Activated naive CD8-positive, alpha-beta T cell treated with anti-CD3 and anti-CD28 coated beads, Interleukin-2, amount 50 U/mL, for 24 hours (primary cell): ENCODE data around the gene NEGR1.

Experiments used
- ATAC-seq: fragments of 150-1000 bp; cut with Tn5 transposase; one replicate; pipeline ENCODE4 v1.10.0; 2021
- DNase-seq: peaks from one replicate; pipeline ENCODE4 v3.0.0; 2021
- H3K27ac Mint-ChIP-seq: one replicate; pipeline ENCODE4 v1.8.0; 2021; ENCODE audit warnings: mild to moderate bottlenecking, mixed read lengths
- H3K27me3 Mint-ChIP-seq: one replicate; pipeline ENCODE4 v1.8.0; 2021; ENCODE audit warnings: mixed read lengths
- H3K36me3 Mint-ChIP-seq: one replicate; pipeline ENCODE4 v1.8.0; 2021; ENCODE audit warnings: low read depth, mixed read lengths
- H3K4me1 Mint-ChIP-seq: one replicate; pipeline ENCODE4 v1.8.0; 2021; ENCODE audit warnings: mixed read lengths
- H3K4me3 Mint-ChIP-seq: one replicate; pipeline ENCODE4 v1.8.0; 2021; ENCODE audit warnings: mild to moderate bottlenecking, moderate library complexity, mixed read lengths
- H3K9me3 Mint-ChIP-seq: one replicate; pipeline ENCODE4 v1.8.0; 2021; ENCODE audit warnings: mixed read lengths

The NEGR1 gene

DNA sequence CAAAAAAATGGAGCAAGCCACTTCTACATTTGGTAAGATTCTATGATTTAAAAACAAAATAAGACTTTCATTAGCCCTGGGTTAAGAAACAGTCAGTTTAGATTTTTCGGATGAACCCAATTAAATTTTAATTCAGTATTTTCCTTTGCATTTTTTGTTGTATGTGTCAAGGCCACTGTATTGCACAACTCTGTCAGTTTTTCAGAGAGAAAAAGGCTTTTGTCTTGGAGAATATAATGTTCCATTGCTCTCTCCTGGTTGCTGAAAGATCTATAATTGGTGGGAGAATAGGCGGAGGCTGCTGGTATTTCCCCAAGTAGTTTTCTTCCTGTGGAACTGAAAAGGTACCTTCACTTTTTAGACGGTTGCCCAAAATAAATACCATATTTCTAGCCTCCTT lies 84.6 kb downstream of the NEGR1 start:
- no peaks in the 10 kb centered on the region for H3K9me3 Mint-ChIP-seq
- DNase-seq (no peak), ATAC-seq (no peak)
- no peaks in the 10 kb centered on the region for H3K36me3 Mint-ChIP-seq
- no peak overlapping the region for H3K4me3 Mint-ChIP-seq
- H3K27ac Mint-ChIP-seq = no peak overlapping the region
- H3K4me1 Mint-ChIP-seq = no peaks in the 10 kb centered on the region
- no peaks in the 10 kb centered on the region for H3K27me3 Mint-ChIP-seq

DNA sequence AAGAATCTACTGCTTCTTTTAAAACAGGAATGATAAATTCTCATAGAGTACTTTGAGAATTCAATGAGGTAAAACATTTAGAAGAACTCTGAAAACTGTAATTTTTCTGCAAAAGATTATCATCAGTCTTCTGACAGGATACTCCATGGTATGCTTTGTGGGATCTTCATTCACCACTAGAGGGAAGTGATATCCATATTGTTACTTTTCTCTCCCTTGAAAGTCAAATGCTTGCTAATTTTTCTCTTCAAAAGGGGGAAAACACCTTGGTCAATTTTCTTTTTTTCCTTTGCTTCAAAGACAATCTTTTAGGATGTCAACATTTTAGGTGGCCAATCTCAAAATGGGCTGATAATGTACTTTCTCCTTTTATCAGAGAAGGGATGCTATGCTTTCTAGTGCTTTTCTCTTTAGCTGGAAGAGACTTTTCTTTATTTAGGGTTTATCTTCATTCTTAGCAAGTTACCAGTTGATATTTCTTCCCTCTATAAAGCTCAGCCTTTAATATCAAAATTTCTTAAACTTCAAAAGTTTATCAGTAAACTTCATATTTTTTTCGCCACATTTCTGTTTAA lies 95.5 kb downstream of the NEGR1 start:
- Mint-ChIP-seq H3K27me3 (no peaks in the 10 kb centered on the region), H3K27ac (no peak overlapping the region), H3K36me3 (no peaks in the 10 kb centered on the region), H3K4me3 (no peak overlapping the region), H3K9me3 (no peaks in the 10 kb centered on the region), H3K4me1 (no peaks in the 10 kb centered on the region)
- ATAC-seq (no peak), DNase-seq (no peak)

DNA sequence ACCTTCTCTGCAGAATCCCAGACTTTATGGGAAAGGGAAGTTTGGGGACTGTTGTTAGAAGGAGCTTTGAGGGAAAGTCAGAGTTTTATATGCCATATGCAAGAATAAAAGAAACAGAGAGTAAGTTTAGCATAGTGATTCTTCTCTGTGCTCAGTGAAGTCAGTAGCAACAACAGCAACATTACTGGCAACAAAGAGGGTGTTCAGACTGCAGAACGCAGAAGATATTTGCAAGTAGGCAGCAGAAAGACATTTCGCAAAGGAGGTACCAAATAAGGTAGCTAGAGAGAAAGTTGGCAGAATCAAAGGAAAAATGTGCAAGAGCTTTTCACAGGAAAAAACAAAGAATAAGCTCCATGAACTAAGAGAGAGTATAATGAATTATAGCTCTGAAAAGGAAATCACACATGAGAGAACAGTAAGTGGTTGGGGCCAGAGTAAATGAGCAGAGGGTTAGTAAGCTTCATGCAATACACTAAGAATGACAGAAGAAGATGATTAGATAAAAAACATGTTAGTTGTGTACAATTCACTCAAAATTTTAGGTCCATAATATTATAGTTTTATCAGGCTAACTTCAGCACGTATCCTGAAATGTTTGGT lies 98.1 kb downstream of the NEGR1 start:
- DNase-seq = no peak
- Mint-ChIP-seq H3K9me3 (no peaks in the 10 kb centered on the region), H3K27me3 (no peaks in the 10 kb centered on the region), H3K4me1 (no peaks in the 10 kb centered on the region), H3K36me3 (no peaks in the 10 kb centered on the region), H3K27ac (no peak overlapping the region), H3K4me3 (no peak overlapping the region)
- ATAC-seq = no peak

DNA sequence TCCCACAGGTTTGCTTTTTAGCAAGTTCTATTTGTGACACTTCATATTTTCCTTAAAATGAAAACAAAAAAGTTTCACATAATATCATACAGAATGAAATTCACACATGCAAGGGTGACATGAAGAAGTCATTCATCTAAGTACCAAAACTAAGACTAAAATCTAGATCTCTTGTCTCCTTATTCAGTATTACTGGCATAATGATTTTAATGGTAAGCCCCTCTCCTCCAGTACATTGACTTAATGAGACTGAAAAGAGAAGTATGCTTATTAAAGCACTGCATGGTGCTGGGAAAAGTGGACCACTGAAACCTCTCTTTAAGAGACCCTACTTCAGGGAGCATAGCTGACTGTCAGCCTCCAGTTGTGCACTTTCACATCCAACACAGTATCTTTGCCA lies 99.5 kb downstream of the NEGR1 start:
- H3K9me3 Mint-ChIP-seq = no peaks in the 10 kb centered on the region
- ATAC-seq = no peak
- no peaks in the 10 kb centered on the region for H3K4me1 Mint-ChIP-seq
- no peak overlapping the region for H3K27ac Mint-ChIP-seq
- no peak overlapping the region for H3K4me3 Mint-ChIP-seq
- no peaks in the 10 kb centered on the region for H3K36me3 Mint-ChIP-seq
- no peak for DNase-seq
- H3K27me3 Mint-ChIP-seq = no peaks in the 10 kb centered on the region

DNA sequence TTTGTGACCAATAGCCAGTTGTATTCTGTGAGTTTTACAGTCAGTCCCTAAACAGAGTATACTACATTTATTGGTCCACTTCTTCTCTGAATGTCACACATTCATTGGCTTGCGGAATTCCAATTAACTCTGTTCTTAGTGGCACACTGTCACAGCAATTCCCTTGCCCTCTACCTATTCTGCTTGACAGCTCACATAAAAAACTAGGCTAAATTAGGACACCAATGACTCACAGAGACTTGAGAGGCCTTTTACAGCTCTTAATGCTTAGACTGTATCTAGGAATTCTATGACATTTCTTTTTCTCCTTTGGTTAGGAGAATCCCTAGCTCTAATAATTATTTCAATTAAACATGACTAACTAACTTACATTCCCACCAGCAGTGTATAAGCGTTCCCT lies 104.1 kb downstream of the NEGR1 start:
- Mint-ChIP-seq H3K27ac (no peak overlapping the region), H3K4me1 (no peaks in the 10 kb centered on the region), H3K27me3 (no peaks in the 10 kb centered on the region), H3K4me3 (no peak overlapping the region), H3K9me3 (no peaks in the 10 kb centered on the region), H3K36me3 (no peaks in the 10 kb centered on the region)
- DNase-seq (no peak), ATAC-seq (no peak)

DNA sequence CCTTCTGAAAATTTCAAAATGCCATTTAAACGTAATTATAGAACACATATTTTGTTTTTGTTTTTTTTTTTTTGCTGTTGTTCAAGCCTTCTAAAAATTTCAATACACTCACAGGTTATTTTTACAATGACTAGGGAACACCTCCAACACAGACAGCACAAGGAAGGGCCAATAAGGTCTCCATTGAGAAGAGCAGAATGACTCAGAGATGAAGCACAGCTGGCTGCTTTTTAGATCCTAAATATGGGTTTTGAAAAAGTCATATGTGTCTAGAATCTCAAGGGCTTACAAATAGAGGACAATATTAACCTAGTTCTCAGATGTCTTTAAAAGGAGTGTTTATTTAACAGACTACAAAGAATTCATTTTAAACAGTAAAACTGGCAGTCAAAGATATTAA lies 104.6 kb downstream of the NEGR1 start:
- no peaks in the 10 kb centered on the region for H3K4me1 Mint-ChIP-seq
- no peaks in the 10 kb centered on the region for H3K27me3 Mint-ChIP-seq
- no peak for DNase-seq
- H3K9me3 Mint-ChIP-seq = no peaks in the 10 kb centered on the region
- H3K36me3 Mint-ChIP-seq = no peaks in the 10 kb centered on the region
- no peak overlapping the region for H3K4me3 Mint-ChIP-seq
- no peak for ATAC-seq
- H3K27ac Mint-ChIP-seq = no peak overlapping the region

DNA sequence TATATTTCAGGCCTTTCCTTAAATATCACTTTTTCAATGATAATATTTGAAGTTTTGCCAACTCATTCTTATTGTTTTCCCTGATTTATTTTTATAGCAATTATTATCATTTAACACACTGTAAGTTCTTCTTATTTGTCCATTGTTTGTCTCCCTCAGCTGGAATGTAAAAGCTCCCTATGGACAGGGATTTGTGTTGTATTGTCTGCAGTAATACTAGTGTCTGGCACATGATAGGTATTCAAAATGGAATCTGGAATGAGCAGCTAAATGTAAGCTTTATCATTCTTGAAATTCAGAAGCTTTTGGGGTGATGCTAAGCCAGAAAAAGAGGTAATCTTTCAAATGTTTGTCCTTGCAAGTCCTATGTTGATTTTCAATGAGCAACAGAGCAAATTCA lies 112.1 kb downstream of the NEGR1 start:
- Mint-ChIP-seq H3K9me3 (no peaks in the 10 kb centered on the region), H3K4me3 (no peak overlapping the region), H3K27me3 (no peaks in the 10 kb centered on the region), H3K27ac (no peak overlapping the region), H3K4me1 (no peaks in the 10 kb centered on the region), H3K36me3 (no peaks in the 10 kb centered on the region)
- ATAC-seq (no peak), DNase-seq (no peak)

DNA sequence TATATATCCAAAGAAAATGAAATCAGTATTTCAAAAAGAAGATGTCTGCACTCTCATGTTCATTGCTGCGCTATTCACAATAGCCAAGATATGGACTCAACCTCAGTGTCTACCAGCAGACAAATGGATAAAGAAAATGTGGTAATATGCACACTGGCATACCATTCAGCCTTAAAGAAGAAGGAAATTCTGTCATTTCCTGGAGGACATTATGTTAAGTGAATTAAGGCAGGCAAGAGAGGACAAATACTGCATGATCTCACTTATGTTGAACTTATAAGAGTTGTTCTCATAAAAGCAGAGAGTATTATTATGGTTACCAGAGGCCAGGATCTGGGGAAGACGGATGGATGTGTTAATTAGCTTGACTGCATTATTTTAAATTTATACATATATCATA lies 115.9 kb downstream of the NEGR1 start:
- DNase-seq (no peak), ATAC-seq (no peak)
- H3K9me3 Mint-ChIP-seq = no peaks in the 10 kb centered on the region
- no peak overlapping the region for H3K4me3 Mint-ChIP-seq
- no peaks in the 10 kb centered on the region for H3K27me3 Mint-ChIP-seq
- H3K4me1 Mint-ChIP-seq = no peaks in the 10 kb centered on the region
- H3K27ac Mint-ChIP-seq = no peak overlapping the region
- H3K36me3 Mint-ChIP-seq = no peaks in the 10 kb centered on the region

DNA sequence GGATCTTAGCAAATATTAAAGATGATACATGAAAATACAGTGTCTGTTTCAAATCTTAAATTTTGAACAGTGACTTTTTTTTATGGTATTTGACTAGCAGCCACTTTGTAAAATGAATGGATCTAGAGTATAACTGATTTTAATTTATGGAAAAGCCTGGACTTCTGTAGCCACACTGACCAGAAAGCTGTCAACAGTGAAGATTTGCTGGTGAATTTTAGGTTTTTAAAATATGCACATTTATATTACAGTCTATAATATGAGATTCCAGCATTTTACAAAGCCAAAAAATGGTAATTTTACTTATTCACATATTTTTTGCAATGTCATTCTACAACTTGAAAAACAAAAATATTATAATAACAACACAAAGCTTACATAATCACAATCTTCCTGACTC lies 131.8 kb downstream of the NEGR1 start:
- H3K9me3 Mint-ChIP-seq = no peaks in the 10 kb centered on the region
- H3K4me1 Mint-ChIP-seq = no peaks in the 10 kb centered on the region
- no peak overlapping the region for H3K27ac Mint-ChIP-seq
- DNase-seq (no peak), ATAC-seq (no peak)
- no peaks in the 10 kb centered on the region for H3K27me3 Mint-ChIP-seq
- no peak overlapping the region for H3K4me3 Mint-ChIP-seq
- no peaks in the 10 kb centered on the region for H3K36me3 Mint-ChIP-seq

DNA sequence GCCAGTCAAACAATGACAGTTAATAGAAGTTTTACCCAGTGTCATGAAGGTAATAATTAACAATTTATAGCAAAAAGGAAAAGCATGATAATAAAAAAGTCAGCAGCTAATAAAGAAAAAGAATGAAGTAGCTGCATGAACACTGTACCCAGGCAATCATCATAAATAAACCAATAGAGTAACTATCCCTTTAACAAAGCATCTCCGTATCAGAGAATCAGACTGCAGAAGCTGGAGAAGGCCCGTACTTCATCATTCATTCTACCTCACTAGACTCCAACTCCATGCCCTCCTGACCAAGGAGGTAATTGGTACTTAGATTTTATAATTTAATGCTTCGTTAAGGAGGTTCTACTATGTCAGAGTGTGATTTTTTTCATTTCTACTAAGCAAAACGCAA lies 140.5 kb downstream of the NEGR1 start:
- no peaks in the 10 kb centered on the region for H3K9me3 Mint-ChIP-seq
- no peaks in the 10 kb centered on the region for H3K4me1 Mint-ChIP-seq
- ATAC-seq (no peak), DNase-seq (no peak)
- H3K36me3 Mint-ChIP-seq = no peaks in the 10 kb centered on the region
- no peak overlapping the region for H3K27ac Mint-ChIP-seq
- no peak overlapping the region for H3K4me3 Mint-ChIP-seq
- no peaks in the 10 kb centered on the region for H3K27me3 Mint-ChIP-seq

DNA sequence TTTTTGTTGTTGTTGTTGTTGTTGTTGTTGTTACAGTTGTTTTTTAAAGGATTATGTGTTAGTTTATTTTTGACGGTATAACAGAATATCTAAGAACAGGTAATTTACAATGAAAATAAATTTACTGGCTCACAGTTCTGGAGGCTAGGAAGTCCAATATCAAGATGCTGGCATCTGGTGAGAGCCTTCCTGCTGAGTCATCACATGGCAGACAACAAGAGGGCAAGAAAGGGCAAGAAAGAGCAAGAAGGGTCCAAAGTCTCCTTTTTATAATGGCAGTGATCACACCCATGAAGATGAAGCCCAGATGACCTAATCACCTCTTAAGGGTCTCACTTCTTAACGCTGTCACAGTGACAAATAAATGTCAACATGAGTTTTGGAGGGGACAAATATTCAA lies 142.1 kb downstream of the NEGR1 start:
- Mint-ChIP-seq H3K4me1 (no peaks in the 10 kb centered on the region), H3K27me3 (no peaks in the 10 kb centered on the region), H3K36me3 (no peaks in the 10 kb centered on the region), H3K4me3 (no peak overlapping the region), H3K9me3 (no peaks in the 10 kb centered on the region), H3K27ac (no peak overlapping the region)
- ATAC-seq (no peak), DNase-seq (no peak)

DNA sequence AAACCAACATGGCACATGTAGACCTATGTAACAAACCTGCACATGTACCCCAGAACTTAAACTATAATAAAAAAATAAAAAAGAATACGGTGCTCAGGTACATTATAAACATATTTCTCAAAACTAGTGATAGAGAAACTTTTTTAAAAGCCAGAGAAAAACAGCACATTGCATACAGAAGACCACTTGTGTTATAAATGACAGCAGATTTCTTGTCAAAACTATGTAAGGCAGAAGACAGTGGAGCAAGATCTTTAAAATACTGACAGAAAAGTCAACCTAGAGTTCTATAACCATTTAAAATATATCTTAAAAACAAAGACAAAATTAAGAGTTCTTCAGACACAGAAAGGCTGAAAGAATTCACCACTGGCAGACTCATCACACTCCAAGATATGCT lies 144.7 kb downstream of the NEGR1 start:
- H3K36me3 Mint-ChIP-seq = no peaks in the 10 kb centered on the region
- DNase-seq (no peak), ATAC-seq (no peak)
- H3K4me1 Mint-ChIP-seq = no peaks in the 10 kb centered on the region
- H3K4me3 Mint-ChIP-seq = no peak overlapping the region
- H3K27me3 Mint-ChIP-seq = no peaks in the 10 kb centered on the region
- no peak overlapping the region for H3K27ac Mint-ChIP-seq
- no peaks in the 10 kb centered on the region for H3K9me3 Mint-ChIP-seq

DNA sequence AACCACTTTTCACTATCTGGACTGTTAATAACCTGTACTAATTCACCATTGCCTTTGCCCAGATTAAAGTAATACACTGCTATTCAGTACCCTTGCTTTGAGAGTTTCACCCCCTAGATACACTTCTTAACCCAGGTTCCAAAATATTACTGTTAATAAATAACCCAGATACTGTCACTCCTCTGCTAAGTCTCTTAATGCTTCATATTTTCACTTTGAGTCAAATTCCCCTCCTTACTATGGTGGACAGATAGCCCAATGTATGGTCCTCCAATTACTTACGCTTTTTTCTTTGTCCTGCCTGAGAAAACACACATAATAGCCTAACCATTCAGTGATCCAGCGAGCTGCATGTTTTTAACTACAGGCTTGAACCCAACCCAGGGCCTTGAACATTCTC lies 152.5 kb downstream of the NEGR1 start:
- no peak for ATAC-seq
- DNase-seq = no peak

DNA sequence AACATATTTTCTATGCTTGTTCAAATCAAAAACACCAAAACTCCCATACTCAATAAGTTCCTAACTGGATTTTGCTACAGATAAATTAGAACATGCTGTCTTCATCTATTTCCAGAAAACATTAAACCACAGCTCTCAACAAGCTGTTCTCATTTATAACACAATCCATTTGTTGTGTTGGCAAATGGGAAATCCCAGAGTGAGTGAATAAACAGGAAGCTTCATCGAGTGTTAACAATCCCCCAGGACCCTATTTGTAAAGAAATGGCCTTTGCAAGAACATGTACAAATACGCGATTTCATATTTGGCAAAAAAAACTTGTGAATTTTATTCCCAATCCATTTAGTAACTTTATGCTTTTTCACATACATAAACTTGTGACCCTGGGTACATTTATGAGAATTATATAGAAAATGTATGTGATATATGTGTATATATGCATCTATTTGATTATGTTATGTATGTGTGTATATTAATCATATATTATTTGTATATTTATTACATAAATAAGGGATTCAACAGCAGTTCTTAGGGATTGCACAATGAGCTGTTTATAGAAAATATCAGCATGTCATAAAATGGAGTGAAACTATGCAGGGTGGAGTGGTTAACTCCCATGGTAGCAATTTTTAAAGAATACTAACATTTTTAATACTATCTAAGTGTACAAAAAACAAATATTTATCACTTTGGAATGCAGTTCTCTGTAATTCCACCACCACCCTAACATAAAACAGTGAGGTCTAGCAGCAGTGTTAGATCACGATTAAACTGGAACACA lies 160.0 kb downstream of the NEGR1 start:
- Mint-ChIP-seq H3K9me3 (no peaks in the 10 kb centered on the region), H3K27ac (no peak overlapping the region), H3K27me3 (no peaks in the 10 kb centered on the region), H3K4me1 (no peaks in the 10 kb centered on the region), H3K36me3 (no peaks in the 10 kb centered on the region), H3K4me3 (no peak overlapping the region)
- DNase-seq (no peak), ATAC-seq (no peak)

More for the DNA sequence above, 152.5 kb downstream of the NEGR1 start:
- H3K4me1 Mint-ChIP-seq = no peaks in the 10 kb centered on the region
- H3K27me3 Mint-ChIP-seq = no peaks in the 10 kb centered on the region
- no peak overlapping the region for H3K4me3 Mint-ChIP-seq
- H3K9me3 Mint-ChIP-seq = no peaks in the 10 kb centered on the region
- H3K27ac Mint-ChIP-seq = no peak overlapping the region
- H3K36me3 Mint-ChIP-seq = no peaks in the 10 kb centered on the region

DNA sequence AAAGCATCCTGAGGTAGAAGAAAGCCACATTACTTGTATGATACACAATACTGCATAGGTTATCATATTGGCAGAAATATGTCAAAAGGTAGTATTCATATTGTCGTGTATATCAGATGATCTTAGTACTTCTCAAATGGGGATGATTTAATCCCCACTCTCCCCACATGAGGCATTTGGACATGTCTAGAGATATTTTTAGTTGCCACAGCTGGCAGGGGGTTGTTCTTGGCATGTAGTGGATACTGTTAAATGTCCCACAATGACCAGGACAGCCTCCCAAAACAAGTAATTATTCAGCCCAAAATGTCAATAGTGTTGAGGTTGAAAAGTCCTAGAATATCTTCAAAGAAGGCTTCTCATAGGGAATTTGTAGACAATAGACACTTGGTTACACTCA lies 162.8 kb downstream of the NEGR1 start:
- Mint-ChIP-seq H3K4me1 (no peaks in the 10 kb centered on the region), H3K27me3 (no peaks in the 10 kb centered on the region), H3K9me3 (no peaks in the 10 kb centered on the region), H3K36me3 (no peaks in the 10 kb centered on the region), H3K27ac (no peak overlapping the region), H3K4me3 (no peak overlapping the region)
- DNase-seq (no peak), ATAC-seq (no peak)
